Measurements from ENCODE around the gene CFAP61.

Gene CFAP61

GRCh38 chr20:20359628-20360027, 307.3 kb downstream of the CFAP61 start:
- Histone ChIP-seq H3K4me2 (ENCODE audit: low read depth, low read length, poor library complexity, severe bottlenecking) (peak overlapping the region; percentile 70), H3F3A (ENCODE audit: low read depth) (0 out of 2 replicates have a peak, but pooled peaks cover 3% of the 10 kb centered on the region), H3K27me3 (ENCODE audit: insufficient read depth, low read length, poor library complexity, severe bottlenecking) (no peaks in the 10 kb centered on the region), H3K4me1 (ENCODE audit: insufficient read depth, low read length, poor library complexity, severe bottlenecking) (peaks cover 6% of the 10 kb centered on the region), H3K9me2 (replicated peaks; ENCODE audit: low read depth, low read length) (no peaks in the 10 kb centered on the region), H3K9ac (ENCODE audit: low read depth, low read length, poor library complexity, severe bottlenecking) (no peak overlapping the region), H4K20me1 (ENCODE audit: insufficient read depth, low read length, poor library complexity, severe bottlenecking) (no peaks in the 10 kb centered on the region), H3K9me3 (ENCODE audit: insufficient read depth, low read depth, low read length) (no peaks in the 10 kb centered on the region; the same call in 1 of the 2 replicates), H3K4me3 (ENCODE audit: low read length, poor library complexity, severe bottlenecking) (no peak overlapping the region), H2AFZ (ENCODE audit: low read length) (peak overlapping the region; percentile 90), H3K79me2 (ENCODE audit: insufficient read depth, low read length) (no peaks in the 10 kb centered on the region), H3K36me3 (ENCODE audit: insufficient read depth, low read length) (no peaks in the 10 kb centered on the region)
- no peak for TF ChIP-seq EZH2phosphoT487 (IDR thresholded peaks at IDR 0.05; ENCODE audit: borderline replicate concordance)
- TF ChIP-seq CTCF (conservative IDR thresholded peaks at IDR 0.05; ENCODE audit: low read length) = no peak

- Histone ChIP-seq H4K20me1 (ENCODE audit: insufficient read depth, low read length, poor library complexity, severe bottlenecking) (no peaks in the 10 kb centered on the region), H3K4me3 (ENCODE audit: low read length, poor library complexity, severe bottlenecking) (peak overlapping the region; percentile 62), H3K4me2 (ENCODE audit: low read depth, low read length, poor library complexity, severe bottlenecking) (peak overlapping the region; percentile 70), H3K9ac (ENCODE audit: low read depth, low read length, poor library complexity, severe bottlenecking) (no peak overlapping the region), H2AFZ (ENCODE audit: low read length) (peak overlapping the region; percentile 90), H3K79me2 (ENCODE audit: insufficient read depth, low read length) (no peaks in the 10 kb centered on the region), H3F3A (ENCODE audit: low read depth) (0 out of 2 replicates have a peak, but pooled peaks cover 3% of the 10 kb centered on the region), H3K4me1 (ENCODE audit: insufficient read depth, low read length, poor library complexity, severe bottlenecking) (peaks cover 6% of the 10 kb centered on the region), H3K36me3 (ENCODE audit: insufficient read depth, low read length) (no peaks in the 10 kb centered on the region), H3K9me2 (replicated peaks; ENCODE audit: low read depth, low read length) (no peaks in the 10 kb centered on the region), H3K9me3 (ENCODE audit: insufficient read depth, low read depth, low read length) (no peaks in the 10 kb centered on the region), H3K27me3 (ENCODE audit: insufficient read depth, low read length, poor library complexity, severe bottlenecking) (no peaks in the 10 kb centered on the region)
- TF ChIP-seq CTCF (conservative IDR thresholded peaks at IDR 0.05; ENCODE audit: low read length) = peak; percentile 93
- no peak for TF ChIP-seq EZH2phosphoT487 (IDR thresholded peaks at IDR 0.05; ENCODE audit: borderline replicate concordance)
These were observed 308.1 kb downstream of the CFAP61 start for GRCh38 chr20:20360464-20360863.

- no peaks in the 10 kb centered on the region for H3K36me3 ChIP-seq (ENCODE audit: insufficient read depth, low read length)
- no peaks in the 10 kb centered on the region for H3K79me2 ChIP-seq (ENCODE audit: insufficient read depth, low read length)
- no peak overlapping the region for H3K4me2 ChIP-seq (ENCODE audit: low read depth, low read length, poor library complexity, severe bottlenecking)
- no peak overlapping the region for H3K4me3 ChIP-seq (ENCODE audit: low read length, poor library complexity, severe bottlenecking)
- TF ChIP-seq CTCF (conservative IDR thresholded peaks at IDR 0.05; ENCODE audit: low read length) (no peak), EZH2phosphoT487 (IDR thresholded peaks at IDR 0.05; ENCODE audit: borderline replicate concordance) (no peak)
- no peaks in the 10 kb centered on the region for H3K9me2 ChIP-seq (replicated peaks; ENCODE audit: low read depth, low read length)
- H3K9me3 ChIP-seq (ENCODE audit: insufficient read depth, low read depth, low read length) = no peaks in the 10 kb centered on the region
- no peaks in the 10 kb centered on the region for H4K20me1 ChIP-seq (ENCODE audit: insufficient read depth, low read length, poor library complexity, severe bottlenecking)
- no peaks in the 10 kb centered on the region for H3K27me3 ChIP-seq (ENCODE audit: insufficient read depth, low read length, poor library complexity, severe bottlenecking)
- H3K9ac ChIP-seq (ENCODE audit: low read depth, low read length, poor library complexity, severe bottlenecking) = no peak overlapping the region
- H3K4me1 ChIP-seq (ENCODE audit: insufficient read depth, low read length, poor library complexity, severe bottlenecking) = peaks cover 6% of the 10 kb centered on the region
- no peak overlapping the region for H2AFZ ChIP-seq (ENCODE audit: low read length)
- 0 out of 2 replicates have a peak, but pooled peaks cover 3% of the 10 kb centered on the region for H3F3A ChIP-seq (ENCODE audit: low read depth)
These were observed 310.6 kb downstream of the CFAP61 start for GRCh38 chr20:20362774-20363433.

Measured in Loucy (cell line).